Measurements from ENCODE around the gene CBX8.

DNA sequence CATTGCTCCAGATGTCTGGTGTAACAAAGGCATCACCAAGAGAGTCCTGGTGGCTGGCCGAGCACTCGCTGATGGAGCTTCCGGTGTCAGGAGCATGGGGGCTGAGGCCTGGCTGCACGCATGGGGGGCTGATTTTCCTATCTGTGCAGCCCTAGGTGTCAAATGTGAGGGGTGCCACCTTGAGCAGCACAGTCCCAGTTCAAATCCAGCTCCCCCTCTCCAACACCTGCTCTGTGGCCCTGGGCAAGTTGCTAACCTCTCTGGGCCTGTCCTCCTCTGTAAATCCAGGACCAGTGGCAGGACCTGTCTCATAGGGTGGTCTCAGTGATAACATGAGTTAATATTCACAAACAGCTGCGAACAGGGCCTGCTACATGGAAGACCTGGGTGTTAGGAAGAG, 53.3 kb downstream of the CBX8 start:
- TF ChIP-seq, protein P1, sequence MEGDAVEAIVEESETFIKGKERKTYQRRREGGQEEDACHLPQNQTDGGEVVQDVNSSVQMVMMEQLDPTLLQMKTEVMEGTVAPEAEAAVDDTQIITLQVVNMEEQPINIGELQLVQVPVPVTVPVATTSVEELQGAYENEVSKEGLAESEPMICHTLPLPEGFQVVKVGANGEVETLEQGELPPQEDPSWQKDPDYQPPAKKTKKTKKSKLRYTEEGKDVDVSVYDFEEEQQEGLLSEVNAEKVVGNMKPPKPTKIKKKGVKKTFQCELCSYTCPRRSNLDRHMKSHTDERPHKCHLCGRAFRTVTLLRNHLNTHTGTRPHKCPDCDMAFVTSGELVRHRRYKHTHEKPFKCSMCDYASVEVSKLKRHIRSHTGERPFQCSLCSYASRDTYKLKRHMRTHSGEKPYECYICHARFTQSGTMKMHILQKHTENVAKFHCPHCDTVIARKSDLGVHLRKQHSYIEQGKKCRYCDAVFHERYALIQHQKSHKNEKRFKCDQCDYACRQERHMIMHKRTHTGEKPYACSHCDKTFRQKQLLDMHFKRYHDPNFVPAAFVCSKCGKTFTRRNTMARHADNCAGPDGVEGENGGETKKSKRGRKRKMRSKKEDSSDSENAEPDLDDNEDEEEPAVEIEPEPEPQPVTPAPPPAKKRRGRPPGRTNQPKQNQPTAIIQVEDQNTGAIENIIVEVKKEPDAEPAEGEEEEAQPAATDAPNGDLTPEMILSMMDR (IDR thresholded peaks at IDR 0.05) = no peak
- no peak for TF ChIP-seq POLR2A (IDR thresholded peaks at IDR 0.05)
